HCT116 (cell line): Measurements from ENCODE around the gene PSTPIP1. TPM values are rescaled to one million over a fixed set of nuclear protein-coding genes. Genes with fewer than 3 reads are reported as not detected.

Source experiments
- ATAC-seq: fragments of 200-7000 bp; cut with Tn5 transposase; 2 replicates; pipeline ENCODE4 v1.9.1; 2020; ENCODE audit warnings: mild to moderate bottlenecking, moderate library complexity
- BruUV-seq: library from RNA; stranded (reverse); fragments of 400-500 nt; replicated peaks from 2 replicates; lab custom pipeline; 2021; lab: Mats Ljungman, UMichigan
- CTCF ChIA-PET: fragments of 300-600 bp; sonication (Branson Sonifier 250); formaldehyde crosslinking; loops from one replicate; lab custom pipeline; 2021; ENCODE audit warnings: antibody characterized with exemption; lab: Charles Lee
- POLR2A ChIA-PET: fragments of 300-600, 350-600 bp; sonication (Branson Sonifier 250); formaldehyde crosslinking; loops from one replicate; lab custom pipeline; 2021; ENCODE audit warnings: antibody characterized with exemption; lab: Charles Lee
- RAD21 ChIA-PET, 2 experiments: fragments of 300-600 bp; sonication (Branson Sonifier 250); formaldehyde crosslinking; loops; one replicate each; lab custom pipeline; 2023; ENCODE audit warnings: low total read pairs in 2 of 2; ENCODE audit not compliant: uncharacterized antibody in 2 of 2, unreplicated experiment in 2 of 2, low non-redundant PET in 1 of 2; lab: Charles Lee
- DNase-seq: peaks from one replicate; pipeline ENCODE4 v3.0.0-alpha.2; 2010; ENCODE audit warnings: low read depth, low spot score
- H2AFZ ChIP-seq: fragments of 200-600 bp; shearing (Covaris generic), sonication (generic); 2 replicates; pipeline ENCODE4 v1.6.1; 2017; ENCODE audit warnings: low read depth, mixed run types, mixed read lengths, antibody characterized with exemption, low read length; ENCODE audit not compliant: poor library complexity, severe bottlenecking
- H3K27ac ChIP-seq: 2 replicates; pipeline ENCODE4 v1.5.1; 2012; ENCODE audit warnings: low read depth, low read length
- H3K27me3 ChIP-seq: fragments of 200-600 bp; sonication (generic); 2 replicates; pipeline ENCODE4 v1.6.1; 2016; ENCODE audit warnings: mixed run types, low read length, mixed read lengths; ENCODE audit not compliant: insufficient read depth
- H3K36me3 ChIP-seq, 2 experiments: fragments of 200-500 bp in 1 of 2; fragments of 200-600 bp in 1 of 2; sonication (Bioruptor generic) in 1 of 2; sonication (generic) in 1 of 2; 2 replicates each; pipeline versions ENCODE4 v1.5.1 to v1.6.1; 2014 to 2016; ENCODE audit warnings: low read length in 2 of 2, inconsistent platforms in 1 of 2, mixed read lengths in 1 of 2, mixed run types in 1 of 2; ENCODE audit not compliant: insufficient read depth in 2 of 2, control insufficient read depth in 1 of 2
- H3K4me1 ChIP-seq, 2 experiments: fragments of 200-600 bp in 1 of 2; sonication (generic) in 1 of 2; 2 replicates each; pipeline versions ENCODE4 v1.5.1 to v1.6.1; 2012 to 2017; ENCODE audit warnings: low read length in 2 of 2, inconsistent platforms in 1 of 2, mild to moderate bottlenecking in 1 of 2, mixed read lengths in 1 of 2, mixed run types in 1 of 2, moderate library complexity in 1 of 2; ENCODE audit not compliant: insufficient read depth in 2 of 2, control insufficient read depth in 1 of 2
- H3K4me2 ChIP-seq: fragments of 200-600 bp; sonication (generic); 2 replicates; pipeline ENCODE4 v1.6.1; 2017; ENCODE audit warnings: mixed run types, low read length, mixed read lengths
- H3K4me3 ChIP-seq, 2 experiments: fragments of 200-600 bp in 1 of 2; sonication (generic) in 1 of 2; replicated peaks in 1 of 2; 2 replicates each; pipeline ENCODE4 v1.5.1; 2011 to 2016; ENCODE audit warnings: low read length in 2 of 2, control low read depth in 1 of 2, low read depth in 1 of 2, mild to moderate bottlenecking in 1 of 2, mixed read lengths in 1 of 2, mixed run types in 1 of 2
- H3K79me2 ChIP-seq: fragments of 200-600 bp; sonication (generic); 2 replicates; pipeline ENCODE4 v1.6.1; 2017; ENCODE audit warnings: mild to moderate bottlenecking, mixed run types, low read length, moderate library complexity, mixed read lengths; ENCODE audit not compliant: insufficient read depth
- H3K9ac ChIP-seq: fragments of 200-600 bp; sonication (generic); 2 replicates; pipeline ENCODE4 v1.6.1; 2016; ENCODE audit warnings: low read length, mixed read lengths
- H3K9me2 ChIP-seq: fragments of 200-600 bp; sonication (generic), shearing (Covaris generic); 2 replicates; pipeline ENCODE4 v1.6.1; 2017; ENCODE audit warnings: mixed run types, mild to moderate bottlenecking, moderate library complexity; ENCODE audit not compliant: insufficient read depth
- H3K9me3 ChIP-seq, 2 experiments: fragments of 200-500 bp in 1 of 2; fragments of 200-600 bp in 1 of 2; sonication (Bioruptor generic) in 1 of 2; sonication (generic) in 1 of 2; 2 replicates each; pipeline ENCODE4 v1.6.1; 2014 to 2017; ENCODE audit warnings: low read length in 2 of 2, mixed read lengths in 2 of 2, inconsistent platforms in 1 of 2, low read depth in 1 of 2, mild to moderate bottlenecking in 1 of 2, mixed run types in 1 of 2, moderate library complexity in 1 of 2; ENCODE audit not compliant: control insufficient read depth in 1 of 2, insufficient read depth in 1 of 2
- H4K20me1 ChIP-seq: fragments of 200-600 bp; sonication (generic), shearing (Covaris generic); 2 replicates; pipeline ENCODE4 v1.6.1; 2017; ENCODE audit warnings: mixed run types, mild to moderate bottlenecking, moderate library complexity; ENCODE audit not compliant: insufficient read depth
- CBX3 ChIP-seq: IDR thresholded peaks from 2 replicates; pipeline ENCODE4 v1.6.1; 2012; ENCODE audit warnings: low read depth
- CTCF ChIP-seq, 3 experiments: fragments of 200-600 bp in 1 of 3; sonication (generic) in 1 of 3; IDR thresholded peaks in 2 of 3; conservative IDR thresholded peaks in 1 of 3; 2 replicates each; pipeline ENCODE4 v1.5.1; 2012 to 2017; ENCODE audit warnings: low read depth in 2 of 3, low read length in 2 of 3, antibody characterized with exemption in 1 of 3, borderline replicate concordance in 1 of 3, control low read depth in 1 of 3, mild to moderate bottlenecking in 1 of 3, mixed read lengths in 1 of 3, mixed run types in 1 of 3, moderate library complexity in 1 of 3; ENCODE audit not compliant: insufficient read depth in 1 of 3
- EGR1 ChIP-seq: IDR thresholded peaks from 2 replicates; pipeline ENCODE4 v1.6.1; 2012; ENCODE audit warnings: low read depth
- ELF1 ChIP-seq: IDR thresholded peaks from 2 replicates; pipeline ENCODE4 v1.6.1; 2012; ENCODE audit warnings: low read depth, borderline replicate concordance
- EZH2 ChIP-seq: fragments of 200-600 bp; sonication (generic); IDR thresholded peaks from 2 replicates; pipeline ENCODE4 v1.6.1; 2017; ENCODE audit warnings: antibody characterized with exemption, mixed run types
- FOSL1 ChIP-seq: IDR thresholded peaks from 2 replicates; pipeline ENCODE4 v1.6.1; 2012; ENCODE audit warnings: low read depth
- JUND ChIP-seq: IDR thresholded peaks from 2 replicates; pipeline ENCODE4 v1.6.1; 2012
- POLR2A ChIP-seq: IDR thresholded peaks from 2 replicates; pipeline ENCODE4 v1.7.0; 2011; ENCODE audit warnings: borderline replicate concordance; ENCODE audit not compliant: insufficient read depth, insufficient read length; ENCODE audit errors: extremely low read depth
- POLR2AphosphoS5 ChIP-seq: IDR thresholded peaks from 2 replicates; pipeline ENCODE4 v1.6.1; 2011; ENCODE audit warnings: mild to moderate bottlenecking, low read depth, low read length, moderate library complexity
- RAD21 ChIP-seq: IDR thresholded peaks from 2 replicates; pipeline ENCODE4 v1.6.1; 2012; ENCODE audit warnings: low read depth, mild to moderate bottlenecking
- SIN3A ChIP-seq: IDR thresholded peaks from 2 replicates; pipeline ENCODE4 v1.6.1; 2012; ENCODE audit warnings: low read depth
- SRF ChIP-seq: IDR thresholded peaks from 2 replicates; pipeline ENCODE4 v1.6.1; 2012; ENCODE audit warnings: low read depth
- TCF7L2 ChIP-seq: IDR thresholded peaks from 2 replicates; pipeline ENCODE4 v1.7.0; 2011; ENCODE audit warnings: borderline replicate concordance, inconsistent platforms; ENCODE audit not compliant: insufficient read depth, insufficient read length; ENCODE audit errors: extremely low read depth
- YY1 ChIP-seq: IDR thresholded peaks from 2 replicates; pipeline ENCODE4 v1.6.1; 2011; ENCODE audit warnings: low read length, low read depth, moderate library complexity, mild to moderate bottlenecking; ENCODE audit not compliant: insufficient replicate concordance; ENCODE audit errors: extremely low read depth
- ZFX ChIP-seq: fragments of 450-650 bp; IDR thresholded peaks from 2 replicates; pipeline ENCODE4 v1.6.1; 2017
- intact Hi-C: fragments of 100-400 bp; cut with micrococcal nuclease; formaldehyde crosslinking; loops from 2 replicates; pipeline ENCODE4 v1.10.0; 2022
- total RNA-seq: library from RNA; stranded (reverse); gene quantifications from one replicate; pipeline ENCODE4 v1.2.1, GENCODE V29; 2021; ENCODE audit not compliant: unreplicated experiment
- TF ChIP-seq, protein P1 (sequence below): IDR thresholded peaks from 2 replicates; pipeline ENCODE4 v1.6.1; 2012
- TF ChIP-seq, protein P2 (sequence below): IDR thresholded peaks from 2 replicates; pipeline ENCODE4 v1.6.1; 2011; ENCODE audit warnings: mild to moderate bottlenecking, low read length, moderate library complexity; ENCODE audit not compliant: insufficient replicate concordance; ENCODE audit errors: extremely low read depth

Gene PSTPIP1
- total RNA-seq, 1 experiment from 2014 or later: 0.79 TPM

DNA sequence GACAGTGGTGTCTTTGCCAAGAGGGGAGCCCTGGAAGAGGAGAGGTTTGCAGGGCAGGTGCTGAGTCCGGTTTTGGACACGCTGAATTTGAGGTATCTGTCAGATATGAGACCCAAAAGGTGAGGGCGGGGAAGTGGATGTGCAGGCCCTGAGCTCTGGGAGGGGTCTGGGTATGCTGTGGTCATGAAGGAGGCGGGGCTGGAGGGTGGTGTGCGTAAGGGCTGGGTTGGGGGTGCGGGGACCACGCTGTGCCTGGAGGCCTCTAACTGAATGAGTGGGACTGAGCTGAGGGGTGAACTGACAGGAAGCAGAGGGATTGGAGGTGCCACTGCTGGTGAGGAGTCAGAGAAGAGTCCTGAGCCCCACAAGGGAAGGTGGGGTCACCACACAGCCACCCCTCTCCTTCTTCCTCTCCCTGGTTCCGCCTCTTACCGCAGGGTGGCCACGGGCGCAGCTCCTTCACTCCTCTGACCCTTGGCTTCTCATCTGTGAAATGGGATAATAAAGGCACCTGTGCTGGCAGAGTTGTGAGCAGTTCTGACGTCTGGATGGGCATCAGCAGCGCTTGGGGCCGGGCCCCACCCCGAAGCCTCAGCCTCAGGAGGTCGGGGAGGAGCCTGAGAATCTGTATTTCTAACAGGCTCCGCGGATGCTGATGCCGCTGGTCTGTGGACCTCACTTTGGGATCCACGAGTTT, 28.8 kb downstream of the PSTPIP1 start:
- Histone ChIP-seq H3K36me3 (no peaks in the 10 kb centered on the region), H3K4me2 (peak overlapping the region; percentile 25; the same call in 1 of the 2 replicates), H3K27ac (no peak overlapping the region), H3K27me3 (no peaks in the 10 kb centered on the region), H3K9ac (no peak overlapping the region), H4K20me1 (no peaks in the 10 kb centered on the region), H2AFZ (no peak overlapping the region), H3K79me2 (no peaks in the 10 kb centered on the region), H3K9me2 (no peaks in the 10 kb centered on the region), H3K4me3 (no peak overlapping the region), H3K4me1 (no peaks in the 10 kb centered on the region), H3K9me3 (no peaks in the 10 kb centered on the region)
- ATAC-seq (peak; percentile 48), DNase-seq (no peak)
- ChIA-PET RAD21 (no interaction called here), CTCF (interaction anchor here (0.8 to 3.7 kb wide), 8 partner anchors 11 to 847 kb away, joined by 3 to 21 read pairs (median 5); no protein-coding TSS in a partner anchor), POLR2A (no interaction called here)
- BruUV-seq: no TSS peak
- intact Hi-C loops: loop anchor here (2.0 to 5.0 kb wide), 3 partner anchors 473 to 799 kb away; no protein-coding TSS in a partner anchor
- TF ChIP-seq POLR2A (no peak), EZH2 (no peak), SRF (no peak), ZFX (no peak), YY1 (no peak), RAD21 (no peak), SIN3A (no peak), POLR2AphosphoS5 (no peak), ELF1 (no peak), EGR1 (no peak), JUND (no peak), CBX3 (no peak), FOSL1 (no peak), TCF7L2 (no peak), CTCF (IDR thresholded peaks at IDR 0.05 in 2 of 3, conservative IDR thresholded peaks at IDR 0.05 in 1 of 3; ENCODE audit: borderline replicate concordance in 1 of 3, insufficient read depth in 1 of 3, low read depth in 2 of 3, low read length in 2 of 3) (no peak)
- TF ChIP-seq, protein P1, sequence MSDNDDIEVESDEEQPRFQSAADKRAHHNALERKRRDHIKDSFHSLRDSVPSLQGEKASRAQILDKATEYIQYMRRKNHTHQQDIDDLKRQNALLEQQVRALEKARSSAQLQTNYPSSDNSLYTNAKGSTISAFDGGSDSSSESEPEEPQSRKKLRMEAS: no peak
- TF ChIP-seq, protein P2, sequence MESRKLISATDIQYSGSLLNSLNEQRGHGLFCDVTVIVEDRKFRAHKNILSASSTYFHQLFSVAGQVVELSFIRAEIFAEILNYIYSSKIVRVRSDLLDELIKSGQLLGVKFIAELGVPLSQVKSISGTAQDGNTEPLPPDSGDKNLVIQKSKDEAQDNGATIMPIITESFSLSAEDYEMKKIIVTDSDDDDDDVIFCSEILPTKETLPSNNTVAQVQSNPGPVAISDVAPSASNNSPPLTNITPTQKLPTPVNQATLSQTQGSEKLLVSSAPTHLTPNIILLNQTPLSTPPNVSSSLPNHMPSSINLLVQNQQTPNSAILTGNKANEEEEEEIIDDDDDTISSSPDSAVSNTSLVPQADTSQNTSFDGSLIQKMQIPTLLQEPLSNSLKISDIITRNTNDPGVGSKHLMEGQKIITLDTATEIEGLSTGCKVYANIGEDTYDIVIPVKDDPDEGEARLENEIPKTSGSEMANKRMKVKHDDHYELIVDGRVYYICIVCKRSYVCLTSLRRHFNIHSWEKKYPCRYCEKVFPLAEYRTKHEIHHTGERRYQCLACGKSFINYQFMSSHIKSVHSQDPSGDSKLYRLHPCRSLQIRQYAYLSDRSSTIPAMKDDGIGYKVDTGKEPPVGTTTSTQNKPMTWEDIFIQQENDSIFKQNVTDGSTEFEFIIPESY: no peak
